Measurements from ENCODE around the gene MRS2. TPM values are rescaled to one million over a fixed set of nuclear protein-coding genes. Genes with fewer than 3 reads are reported as not detected.

The MRS2 gene
- total RNA-seq, 2 donors from 2014 or later: 32.6 to 35.7 TPM

DNA sequence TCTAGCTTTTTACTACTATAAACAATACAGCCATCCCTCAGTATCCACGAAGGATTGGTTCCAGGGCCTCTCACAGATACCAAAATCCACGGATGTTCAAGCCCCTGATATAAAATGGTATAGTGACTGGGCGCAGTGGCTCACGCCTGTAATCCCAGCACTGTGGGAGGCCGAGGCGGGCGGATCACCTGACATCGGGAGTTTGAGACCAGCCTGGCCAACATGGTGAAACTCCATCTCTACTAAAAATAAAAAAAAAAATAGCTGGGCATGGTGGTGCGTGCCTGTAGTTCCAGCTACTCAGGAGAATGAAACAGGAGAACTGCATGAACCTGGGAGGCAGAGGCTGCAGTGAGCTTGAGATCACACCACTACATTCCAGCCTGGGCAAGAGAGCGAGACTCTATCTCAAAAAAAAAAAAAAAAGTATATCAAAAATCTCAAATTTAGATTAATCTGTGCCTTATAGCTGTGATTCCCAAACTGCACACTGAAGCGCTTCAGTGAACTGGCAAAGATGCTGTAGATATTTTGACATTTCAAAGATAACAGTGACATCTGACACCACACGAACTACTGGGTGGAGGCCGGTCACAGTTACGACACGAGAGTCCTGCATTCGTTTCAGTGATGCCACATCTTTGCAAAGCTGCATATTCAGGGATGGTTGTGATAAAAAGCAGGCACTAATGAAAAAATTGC lies 38.3 kb downstream of the MRS2 start:
- Histone ChIP-seq H3K9ac (ENCODE audit: low read depth in 2 of 2, low read length in 2 of 2) (no peak overlapping the region), H3K27me3 (no peaks in the 10 kb centered on the region), H3K27ac (no peak overlapping the region), H3K4me3 (no peak overlapping the region), H3K9me3 (no peaks in the 10 kb centered on the region), H3K4me1 (no peaks in the 10 kb centered on the region), H3K36me3 (no peaks in the 10 kb centered on the region)
- intact Hi-C loops (cut with DNase I): no loop called here
- TF ChIP-seq, protein P1, sequence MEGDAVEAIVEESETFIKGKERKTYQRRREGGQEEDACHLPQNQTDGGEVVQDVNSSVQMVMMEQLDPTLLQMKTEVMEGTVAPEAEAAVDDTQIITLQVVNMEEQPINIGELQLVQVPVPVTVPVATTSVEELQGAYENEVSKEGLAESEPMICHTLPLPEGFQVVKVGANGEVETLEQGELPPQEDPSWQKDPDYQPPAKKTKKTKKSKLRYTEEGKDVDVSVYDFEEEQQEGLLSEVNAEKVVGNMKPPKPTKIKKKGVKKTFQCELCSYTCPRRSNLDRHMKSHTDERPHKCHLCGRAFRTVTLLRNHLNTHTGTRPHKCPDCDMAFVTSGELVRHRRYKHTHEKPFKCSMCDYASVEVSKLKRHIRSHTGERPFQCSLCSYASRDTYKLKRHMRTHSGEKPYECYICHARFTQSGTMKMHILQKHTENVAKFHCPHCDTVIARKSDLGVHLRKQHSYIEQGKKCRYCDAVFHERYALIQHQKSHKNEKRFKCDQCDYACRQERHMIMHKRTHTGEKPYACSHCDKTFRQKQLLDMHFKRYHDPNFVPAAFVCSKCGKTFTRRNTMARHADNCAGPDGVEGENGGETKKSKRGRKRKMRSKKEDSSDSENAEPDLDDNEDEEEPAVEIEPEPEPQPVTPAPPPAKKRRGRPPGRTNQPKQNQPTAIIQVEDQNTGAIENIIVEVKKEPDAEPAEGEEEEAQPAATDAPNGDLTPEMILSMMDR (IDR thresholded peaks at IDR 0.05): no peak
- no peak for DNase-seq

DNA sequence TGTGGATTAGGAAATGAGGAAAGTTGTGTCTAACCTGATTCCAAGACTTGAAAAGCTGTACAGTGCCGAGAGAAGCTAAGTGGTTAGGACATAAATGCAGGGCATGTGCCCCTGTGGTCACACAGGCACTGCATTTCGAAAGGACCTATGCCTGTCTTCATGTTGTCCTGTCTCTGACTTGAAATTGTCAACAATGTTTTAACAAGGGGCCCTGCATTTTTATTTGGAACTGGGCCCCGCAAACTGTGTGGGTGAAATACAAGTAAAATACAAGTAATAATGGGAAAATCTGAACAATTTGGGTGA lies 38.8 kb downstream of the MRS2 start:
- no peak for DNase-seq
- TF ChIP-seq, protein P1 (IDR thresholded peaks at IDR 0.05): no peak
- H3K9me3 ChIP-seq: no peaks in the 10 kb centered on the region
- intact Hi-C loops (cut with DNase I): no loop called here
- no peak overlapping the region for H3K27ac ChIP-seq
- H3K4me1 ChIP-seq: no peaks in the 10 kb centered on the region
- no peaks in the 10 kb centered on the region for H3K27me3 ChIP-seq
- H3K9ac ChIP-seq (ENCODE audit: low read depth in 2 of 2, low read length in 2 of 2): no peak overlapping the region
- no peaks in the 10 kb centered on the region for H3K36me3 ChIP-seq
- H3K4me3 ChIP-seq: no peak overlapping the region

DNA sequence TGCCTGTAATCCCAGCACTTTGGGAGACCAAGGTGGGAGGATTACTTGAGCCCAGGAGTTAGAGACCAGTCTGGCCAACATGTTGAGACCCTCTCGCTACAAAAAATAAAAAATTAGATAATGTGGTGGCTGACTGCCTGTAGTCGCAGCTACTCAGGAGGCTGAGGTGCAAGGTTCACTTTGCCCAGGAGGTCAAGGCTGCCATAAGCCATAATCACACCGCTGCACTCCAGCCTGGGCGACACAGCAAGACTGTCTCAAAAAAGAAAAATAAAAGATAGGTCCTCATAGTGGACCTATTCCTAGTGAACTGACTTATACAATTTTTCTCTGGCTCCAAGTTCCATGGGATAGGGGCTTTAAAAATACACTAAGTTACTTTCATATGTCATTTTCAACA lies 41.9 kb downstream of the MRS2 start:
- H3K27ac ChIP-seq: no peak overlapping the region
- intact Hi-C loops (cut with DNase I): no loop called here
- no peaks in the 10 kb centered on the region for H3K4me1 ChIP-seq
- H3K4me3 ChIP-seq: no peak overlapping the region
- DNase-seq: no peak
- H3K9me3 ChIP-seq: no peaks in the 10 kb centered on the region
- TF ChIP-seq, protein P1 (IDR thresholded peaks at IDR 0.05): no peak
- H3K27me3 ChIP-seq: no peaks in the 10 kb centered on the region
- no peak overlapping the region for H3K9ac ChIP-seq (ENCODE audit: low read depth in 2 of 2, low read length in 2 of 2)
- no peaks in the 10 kb centered on the region for H3K36me3 ChIP-seq

DNA sequence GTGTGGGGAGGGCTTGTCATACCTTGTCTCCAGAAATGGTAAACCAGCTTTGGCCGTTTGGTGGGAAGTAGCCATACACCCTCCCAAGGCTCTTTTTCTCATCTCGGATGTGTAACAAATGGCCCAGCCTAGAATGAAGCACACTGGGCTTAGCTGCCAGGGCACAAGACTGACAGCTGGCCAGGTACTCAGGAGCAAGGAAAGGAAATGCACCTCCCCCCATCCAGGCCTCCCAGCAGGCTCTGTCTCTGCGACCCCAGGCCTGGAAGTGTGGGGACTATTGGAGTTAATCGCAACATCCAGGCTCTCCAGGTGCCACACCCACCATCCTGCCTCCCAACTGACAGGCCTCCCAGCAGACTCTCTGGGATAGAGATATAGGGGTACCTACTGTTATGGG lies 43.0 kb downstream of the MRS2 start:
- no peak overlapping the region for H3K4me3 ChIP-seq
- intact Hi-C loops (cut with DNase I): no loop called here
- H3K27me3 ChIP-seq: no peaks in the 10 kb centered on the region
- no peaks in the 10 kb centered on the region for H3K36me3 ChIP-seq
- TF ChIP-seq, protein P1 (IDR thresholded peaks at IDR 0.05): no peak
- H3K4me1 ChIP-seq: no peaks in the 10 kb centered on the region
- DNase-seq: no peak
- no peak overlapping the region for H3K9ac ChIP-seq (ENCODE audit: low read depth in 2 of 2, low read length in 2 of 2)
- no peak overlapping the region for H3K27ac ChIP-seq
- no peaks in the 10 kb centered on the region for H3K9me3 ChIP-seq

DNA sequence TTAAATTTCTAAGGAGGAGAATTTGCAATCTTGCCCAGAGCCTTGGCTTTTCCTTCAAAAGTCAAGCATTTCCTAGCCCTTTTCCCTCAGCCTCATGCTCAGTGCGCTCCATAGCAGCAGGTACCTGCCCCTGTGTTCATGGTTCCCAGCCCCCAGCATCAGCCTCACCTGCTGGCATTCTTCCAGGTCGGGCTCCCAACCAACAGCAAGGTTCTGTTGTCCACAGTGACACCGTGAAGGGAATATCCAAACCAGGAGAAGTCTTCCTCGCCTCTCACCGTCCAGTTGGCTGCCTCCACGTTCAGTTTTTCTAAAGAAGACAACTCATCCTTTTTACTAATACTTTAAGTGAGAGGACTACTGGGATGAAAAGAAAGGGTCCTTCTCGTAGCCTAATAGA lies 43.9 kb downstream of the MRS2 start:
- intact Hi-C loops (cut with DNase I): no loop called here
- no peak for DNase-seq
- Histone ChIP-seq H3K27me3 (no peaks in the 10 kb centered on the region), H3K36me3 (no peaks in the 10 kb centered on the region), H3K9ac (ENCODE audit: low read depth in 2 of 2, low read length in 2 of 2) (no peak overlapping the region), H3K27ac (no peak overlapping the region), H3K9me3 (no peaks in the 10 kb centered on the region), H3K4me1 (no peaks in the 10 kb centered on the region), H3K4me3 (no peak overlapping the region)
- TF ChIP-seq, protein P1 (IDR thresholded peaks at IDR 0.05): no peak
